Cardiac muscle cell (in vitro differentiated cells and primary cell): ENCODE results near the gene TMEM183A. TPM values are rescaled to one million over a fixed set of nuclear protein-coding genes. Genes with fewer than 3 reads are reported as not detected.

Experiments
- DNase-seq, 2 donors: peaks; one replicate each; pipeline versions ENCODE4 v3.0.0 to v3.0.0-alpha.2; 2010 to 2017; ENCODE audit warnings: low read depth in 1 of 2, low spot score in 1 of 2
- H3K27ac ChIP-seq: fragments of 200-600 bp; sonication (generic); 2 replicates; pipeline ENCODE4 v1.5.1; 2016
- H3K27me3 ChIP-seq: fragments of 200-600 bp; sonication (generic); 2 replicates; pipeline ENCODE4 v1.6.0; 2016; ENCODE audit warnings: control low read depth
- H3K36me3 ChIP-seq: fragments of 200-600 bp; sonication (generic); 2 replicates; pipeline ENCODE4 v1.5.1; 2016; ENCODE audit warnings: control low read depth
- H3K4me1 ChIP-seq: fragments of 200-600 bp; sonication (generic); 2 replicates; pipeline ENCODE4 v1.8.1; 2017; ENCODE audit warnings: low read depth, mild to moderate bottlenecking, mixed run types
- H3K4me3 ChIP-seq: fragments of 200-600 bp; sonication (generic); 2 replicates; pipeline ENCODE4 v1.5.1; 2016; ENCODE audit warnings: mild to moderate bottlenecking
- H3K9me3 ChIP-seq: fragments of 200-600 bp; sonication (generic); 2 replicates; pipeline ENCODE4 v1.5.1; 2017; ENCODE audit warnings: low read depth, mild to moderate bottlenecking, control low read depth
- polyA plus RNA-seq: library from polyadenylated mRNA; unstranded; fragments of >200 nt; fragmentation: Nextera tagmentation; extraction: Ambion mirVana; gene quantifications from 2 replicates; pipeline ENCODE4 v1.2.1, GENCODE V29; 2016
- total RNA-seq: library from RNA; depleted of rRNA; stranded (reverse); fragments of >200 nt; gene quantifications from 2 replicates; pipeline ENCODE4 v1.2.3, GENCODE V29; 2016
- TF ChIP-seq, protein P1 (sequence below): IDR thresholded peaks from 2 replicates; pipeline ENCODE4 v1.5.1; 2012; ENCODE audit warnings: low read depth, mild to moderate bottlenecking, low read length

The TMEM183A gene
- total and polyA plus RNA-seq, 2 experiments from 2014 or later = 67.1 to 99.7 TPM

DNA sequence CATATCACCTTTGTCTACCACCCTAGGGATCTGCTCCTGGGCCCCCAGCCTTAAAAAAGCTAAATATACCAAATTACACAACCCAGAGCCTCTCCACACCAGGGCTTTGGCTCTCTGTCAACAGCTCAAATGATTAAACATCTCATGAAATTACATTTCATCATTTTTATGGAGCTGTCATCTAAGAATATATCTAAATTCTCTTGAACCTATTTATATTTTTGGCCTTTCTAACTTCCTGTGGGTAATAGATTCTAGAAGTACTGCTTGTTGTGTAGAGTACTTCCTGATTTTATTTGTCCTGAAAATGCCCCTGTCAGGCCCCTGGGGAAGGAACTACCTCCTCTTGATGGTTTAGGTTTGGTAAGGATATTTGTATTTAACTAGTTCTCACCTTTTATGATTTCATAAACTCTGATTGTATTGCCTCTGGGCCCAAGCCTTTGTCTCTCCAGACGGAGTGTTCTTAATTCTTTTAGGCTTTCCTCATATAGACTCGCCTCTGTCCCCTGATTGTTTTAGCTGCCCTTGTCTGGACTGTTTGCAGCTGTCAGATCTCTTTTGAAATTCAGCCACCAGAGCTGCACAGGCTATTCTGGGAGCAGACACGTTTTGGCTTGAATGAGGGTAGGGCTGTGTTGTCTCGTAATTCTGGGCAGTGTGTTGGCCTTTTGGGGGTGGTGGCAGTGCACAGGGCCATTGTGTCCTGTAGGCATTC lies 62.0 kb downstream of the TMEM183A start:
- TF ChIP-seq, protein P1, sequence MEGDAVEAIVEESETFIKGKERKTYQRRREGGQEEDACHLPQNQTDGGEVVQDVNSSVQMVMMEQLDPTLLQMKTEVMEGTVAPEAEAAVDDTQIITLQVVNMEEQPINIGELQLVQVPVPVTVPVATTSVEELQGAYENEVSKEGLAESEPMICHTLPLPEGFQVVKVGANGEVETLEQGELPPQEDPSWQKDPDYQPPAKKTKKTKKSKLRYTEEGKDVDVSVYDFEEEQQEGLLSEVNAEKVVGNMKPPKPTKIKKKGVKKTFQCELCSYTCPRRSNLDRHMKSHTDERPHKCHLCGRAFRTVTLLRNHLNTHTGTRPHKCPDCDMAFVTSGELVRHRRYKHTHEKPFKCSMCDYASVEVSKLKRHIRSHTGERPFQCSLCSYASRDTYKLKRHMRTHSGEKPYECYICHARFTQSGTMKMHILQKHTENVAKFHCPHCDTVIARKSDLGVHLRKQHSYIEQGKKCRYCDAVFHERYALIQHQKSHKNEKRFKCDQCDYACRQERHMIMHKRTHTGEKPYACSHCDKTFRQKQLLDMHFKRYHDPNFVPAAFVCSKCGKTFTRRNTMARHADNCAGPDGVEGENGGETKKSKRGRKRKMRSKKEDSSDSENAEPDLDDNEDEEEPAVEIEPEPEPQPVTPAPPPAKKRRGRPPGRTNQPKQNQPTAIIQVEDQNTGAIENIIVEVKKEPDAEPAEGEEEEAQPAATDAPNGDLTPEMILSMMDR = no peak
- peak overlapping the region; percentile 85 for H3K27ac ChIP-seq
- H3K4me1 ChIP-seq = peaks cover 27% of the 10 kb centered on the region
- peak; percentile 22 to 73 for DNase-seq
- no peaks in the 10 kb centered on the region for H3K9me3 ChIP-seq
- H3K4me3 ChIP-seq = no peak overlapping the region
- H3K36me3 ChIP-seq = peaks cover 44% of the 10 kb centered on the region
- H3K27me3 ChIP-seq = peaks cover 2% of the 10 kb centered on the region

DNA sequence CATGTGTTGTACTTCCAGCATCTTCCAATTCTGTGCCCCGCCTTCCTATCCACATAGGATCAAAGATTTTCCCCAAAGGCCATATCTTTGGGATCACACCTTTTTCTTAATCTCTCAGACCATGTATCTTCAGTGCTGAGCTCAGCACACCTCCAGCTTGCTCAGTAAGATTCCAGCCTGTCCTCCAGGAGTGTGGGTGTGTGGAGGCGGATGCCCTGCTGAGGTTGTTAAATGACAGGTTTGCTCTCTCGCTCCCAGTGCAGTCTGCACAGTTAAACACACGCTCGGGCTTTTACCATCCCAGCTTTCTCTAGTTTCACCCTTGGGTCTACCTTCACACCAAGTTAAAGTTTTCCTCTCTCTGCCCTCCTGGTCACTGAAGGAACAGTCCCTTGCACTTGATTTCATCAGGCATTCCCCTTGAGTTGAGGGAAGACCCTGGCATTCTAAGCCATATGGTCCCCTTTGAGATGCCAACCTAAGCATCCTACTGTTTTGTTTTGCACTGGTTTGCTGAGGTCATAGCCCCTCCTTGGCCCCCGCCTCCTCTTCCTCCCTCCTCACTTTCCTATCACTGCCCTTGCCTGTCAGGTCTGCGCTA lies 64.9 kb downstream of the TMEM183A start:
- Histone ChIP-seq H3K4me3 (no peak overlapping the region), H3K27me3 (peaks cover 17% of the 10 kb centered on the region), H3K36me3 (peaks cover 41% of the 10 kb centered on the region), H3K9me3 (no peaks in the 10 kb centered on the region), H3K27ac (no peak overlapping the region), H3K4me1 (peaks cover 27% of the 10 kb centered on the region)
- no peak for DNase-seq
- TF ChIP-seq, protein P1 = no peak

- no peaks in the 10 kb centered on the region for H3K9me3 ChIP-seq
- H3K4me1 ChIP-seq = peaks cover 25% of the 10 kb centered on the region
- peaks cover 41% of the 10 kb centered on the region for H3K36me3 ChIP-seq
- DNase-seq = no peak
- no peak overlapping the region for H3K27ac ChIP-seq
- no peak overlapping the region for H3K4me3 ChIP-seq
- peaks cover 17% of the 10 kb centered on the region for H3K27me3 ChIP-seq
- TF ChIP-seq, protein P1 = no peak
Observed at GRCh38 chr1:203072911-203073310, 65.7 kb downstream of the TMEM183A start.

DNA sequence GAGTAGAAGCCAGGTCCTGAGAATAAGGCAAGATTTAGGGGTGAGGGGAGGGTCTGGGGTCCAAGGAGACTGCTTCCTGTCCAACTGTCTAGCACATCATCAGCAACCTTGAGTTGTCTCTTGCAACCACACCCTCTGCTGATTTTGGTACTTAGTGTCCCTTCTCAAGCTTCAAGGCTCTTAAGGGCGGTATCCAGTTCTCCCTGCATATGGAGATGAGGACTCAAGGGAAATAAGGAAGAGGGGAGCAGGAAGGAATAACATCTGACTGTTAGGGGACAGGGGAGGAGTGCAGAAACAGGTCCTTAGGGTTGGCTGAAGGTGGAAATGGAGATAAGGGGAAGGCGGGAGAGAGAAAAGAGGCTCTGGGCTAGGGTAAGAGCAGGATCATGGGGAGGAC lies 66.3 kb downstream of the TMEM183A start:
- TF ChIP-seq, protein P1 = no peak
- Histone ChIP-seq H3K36me3 (peaks cover 41% of the 10 kb centered on the region), H3K27ac (no peak overlapping the region), H3K9me3 (no peaks in the 10 kb centered on the region), H3K4me1 (peaks cover 19% of the 10 kb centered on the region), H3K4me3 (no peak overlapping the region), H3K27me3 (peaks cover 17% of the 10 kb centered on the region)
- no peak for DNase-seq

Other genes with a start within 250 kb of the TMEM183A start
- 108 and 165 TPM in 2 replicates for gene KDM5B, start 199.0 kb upstream of the TMEM183A start, total RNA-seq
- gene KDM5B, start 199.0 kb upstream of the TMEM183A start, polyA plus RNA-seq = 141 and 210 TPM in 2 replicates
- gene PCAT6, start 196.4 kb upstream of the TMEM183A start, total RNA-seq = 17.7 and 19.8 TPM in 2 replicates
- gene PCAT6, start 196.4 kb upstream of the TMEM183A start, polyA plus RNA-seq = 67.4 and 92.9 TPM in 2 replicates
- 2.9 and 6.4 TPM in 2 replicates for gene RABIF, start 118.2 kb upstream of the TMEM183A start, total RNA-seq
- gene RABIF, start 118.2 kb upstream of the TMEM183A start, polyA plus RNA-seq = 7.7 and 22.6 TPM in 2 replicates
- 24.4 and 39.3 TPM in 2 replicates for gene KLHL12, start 80.1 kb upstream of the TMEM183A start, total RNA-seq
- gene KLHL12, start 80.1 kb upstream of the TMEM183A start, polyA plus RNA-seq = 37.4 and 42.0 TPM in 2 replicates
- 105 and 188 TPM in 2 replicates for gene ADIPOR1, start 49.1 kb upstream of the TMEM183A start, total RNA-seq
- 130 and 211 TPM in 2 replicates for gene ADIPOR1, start 49.1 kb upstream of the TMEM183A start, polyA plus RNA-seq
- gene CYB5R1, start 40.1 kb upstream of the TMEM183A start, total RNA-seq = 36.1 and 79.2 TPM in 2 replicates
- 51.1 and 104 TPM in 2 replicates for gene CYB5R1, start 40.1 kb upstream of the TMEM183A start, polyA plus RNA-seq
- 207 and 215 TPM in 2 replicates for gene PPFIA4, start 19.1 kb downstream of the TMEM183A start, total RNA-seq
- 63.0 and 97.5 TPM in 2 replicates for gene PPFIA4, start 19.1 kb downstream of the TMEM183A start, polyA plus RNA-seq
- gene MYOG, start 78.6 kb downstream of the TMEM183A start, total RNA-seq = 0.18 TPM in 1 of 2 replicates, not detected in the other
- gene MYOG, start 78.6 kb downstream of the TMEM183A start, polyA plus RNA-seq = 0.62 TPM in 1 of 2 replicates, not detected in the other
- 8.5 and 14.9 TPM in 2 replicates for gene ADORA1, start 120.4 kb downstream of the TMEM183A start, total RNA-seq
- gene ADORA1, start 120.4 kb downstream of the TMEM183A start, polyA plus RNA-seq = 12.2 and 22.2 TPM in 2 replicates
- gene MYBPH, start 168.5 kb downstream of the TMEM183A start, total RNA-seq = 0.53 and 1.4 TPM in 2 replicates
- gene MYBPH, start 168.5 kb downstream of the TMEM183A start, polyA plus RNA-seq = 0.86 and 2.1 TPM in 2 replicates
- gene CHI3L1, start 179.3 kb downstream of the TMEM183A start, total RNA-seq = 1.8 TPM in 1 of 2 replicates, not detected in the other
- gene CHI3L1, start 179.3 kb downstream of the TMEM183A start, polyA plus RNA-seq = 1.4 TPM in 1 of 2 replicates, not detected in the other
- gene CHIT1, start 222.3 kb downstream of the TMEM183A start, total RNA-seq = 0.03 TPM in 1 of 2 replicates, not detected in the other
- gene CHIT1, start 222.3 kb downstream of the TMEM183A start, polyA plus RNA-seq = not detected in 2 replicates